Naive thymus-derived CD4-positive, alpha-beta T cell (primary cell): ENCODE measurements around the gene HSPA1B. TPM values are rescaled to one million over a fixed set of nuclear protein-coding genes. Genes with fewer than 3 reads are reported as not detected.
A peak's percentile ranks its signal among the peaks of the same experiment; 100 is the strongest.
"Not testable (repeated sequence)": the region's sequence is repeated elsewhere in the genome, so short reads cannot be mapped to it uniquely, and the experiment has no call there.

Source experiments
- ATAC-seq: fragments of 150-1000 bp; cut with Tn5 transposase; 2 replicates; pipeline ENCODE4 v1.10.0; 2021; ENCODE audit warnings: mild to moderate bottlenecking, moderate library complexity
- CTCF ChIA-PET: fragments of 350-600 bp; sonication (Branson Sonifier 250); formaldehyde crosslinking; loops from one replicate; lab custom pipeline; 2021; ENCODE audit warnings: antibody characterized with exemption; lab: Charles Lee
- POLR2A ChIA-PET: fragments of 350-600 bp; sonication (Branson Sonifier 250); formaldehyde crosslinking; loops from one replicate; lab custom pipeline; 2021; ENCODE audit warnings: antibody characterized with exemption, inconsistent platforms; lab: Charles Lee
- DNase-seq, 9 donors: peaks; one replicate each; pipeline versions ENCODE4 v3.0.0 to v3.0.0-alpha.2; 2020 to 2022; ENCODE audit warnings: mixed read lengths in 1 of 9
- H3K27ac ChIP-seq: one replicate; pipeline ENCODE4 v1.7.0; 2013; ENCODE audit warnings: mild to moderate bottlenecking, low read depth, low read length, moderate library complexity
- H3K27me3 ChIP-seq, 2 donors: one replicate each; pipeline ENCODE4 v1.7.0; 2013; ENCODE audit warnings: low read length in 2 of 2, mild to moderate bottlenecking in 2 of 2, moderate library complexity in 2 of 2; ENCODE audit not compliant: control insufficient read depth in 2 of 2, insufficient read depth in 2 of 2
- H3K36me3 ChIP-seq, 3 experiments: 1 replicate in 2 of 3; 2 replicates in 1 of 3; pipeline ENCODE4 v1.7.0; 2013; ENCODE audit warnings: low read length in 3 of 3, mild to moderate bottlenecking in 3 of 3, moderate library complexity in 1 of 3; ENCODE audit not compliant: insufficient read depth in 3 of 3, control insufficient read depth in 2 of 3
- H3K4me1 ChIP-seq, 2 donors: one replicate each; pipeline ENCODE4 v1.7.0; 2013; ENCODE audit warnings: low read length in 2 of 2, mild to moderate bottlenecking in 2 of 2, moderate library complexity in 1 of 2; ENCODE audit not compliant: control insufficient read depth in 2 of 2, insufficient read depth in 2 of 2
- H3K4me3 ChIP-seq: 2 replicates; pipeline ENCODE4 v1.7.0; 2013; ENCODE audit warnings: mild to moderate bottlenecking, low read length
- H3K9me3 ChIP-seq, 3 experiments: 1 replicate in 2 of 3; 2 replicates in 1 of 3; pipeline ENCODE4 v1.7.0; 2013; ENCODE audit warnings: low read length in 3 of 3; ENCODE audit not compliant: control insufficient read depth in 2 of 3
- H3K27ac Mint-ChIP-seq, 9 donors: one replicate each; pipeline ENCODE4 v1.8.0; 2020 to 2022; ENCODE audit warnings: mixed read lengths in 9 of 9, mild to moderate bottlenecking in 8 of 9, moderate library complexity in 5 of 9, inconsistent platforms in 2 of 9
- H3K27me3 Mint-ChIP-seq, 5 donors: one replicate each; pipeline ENCODE4 v1.8.0; 2021 to 2022; ENCODE audit warnings: mixed read lengths in 5 of 5, mild to moderate bottlenecking in 1 of 5
- H3K36me3 Mint-ChIP-seq, 5 donors: one replicate each; pipeline ENCODE4 v1.8.0; 2020 to 2022; ENCODE audit warnings: mixed read lengths in 5 of 5, mild to moderate bottlenecking in 3 of 5, inconsistent platforms in 1 of 5
- H3K4me1 Mint-ChIP-seq, 7 donors: one replicate each; pipeline ENCODE4 v1.8.0; 2020 to 2022; ENCODE audit warnings: mixed read lengths in 7 of 7, mild to moderate bottlenecking in 3 of 7, inconsistent platforms in 1 of 7
- H3K4me3 Mint-ChIP-seq, 10 donors: one replicate each; pipeline ENCODE4 v1.8.0; 2020 to 2022; ENCODE audit warnings: mild to moderate bottlenecking in 10 of 10, mixed read lengths in 10 of 10, moderate library complexity in 6 of 10, inconsistent platforms in 2 of 10
- H3K9me3 Mint-ChIP-seq, 11 donors: one replicate each; pipeline ENCODE4 v1.8.0; 2020 to 2022; ENCODE audit warnings: mixed read lengths in 11 of 11, mild to moderate bottlenecking in 4 of 11, inconsistent platforms in 1 of 11, moderate library complexity in 1 of 11
- intact Hi-C, 2 donors: fragments of 100-400 bp; cut with micrococcal nuclease; formaldehyde crosslinking; loops; one replicate each; pipeline ENCODE4 v1.15.1; 2023
- polyA plus RNA-seq, 2 donors: library from polyadenylated mRNA; unstranded; fragments of 300-500 nt; fragmentation: Illumina TruSeq; gene quantifications; one replicate each; pipeline ENCODE4 v1.2.3, GENCODE V29; 2021
- total RNA-seq, 6 experiments: library from RNA in 5 of 6; stranded (reverse) in 5 of 6; gene quantifications; 1 replicate in 5 of 6; 2 replicates in 1 of 6; pipeline ENCODE4 v1.2.3 and lab custom pipeline; 2021 to 2026

Gene HSPA1B
- total and polyA plus RNA-seq, 7 experiments from 2014 or later: 2.8 to 68.9 (median 16.7) TPM

- CTCF ChIA-PET: interaction anchor here (1.1 to 1.2 kb wide), 2 partner anchors 22 to 53 kb away, joined by 3 to 5 read pairs; no protein-coding TSS in a partner anchor
- peaks cover 0 to 15% (median 9%) of the 10 kb centered on the region in 5 donors for H3K36me3 Mint-ChIP-seq
- no peaks in the 10 kb centered on the region for H3K27me3 ChIP-seq
- H3K4me1 ChIP-seq: peaks cover 10 to 17% of the 10 kb centered on the region in 2 donors
- H3K9me3 Mint-ChIP-seq: no peaks in the 10 kb centered on the region
- peaks cover 0 to 13% (median 0%) of the 10 kb centered on the region in 3 experiments for H3K36me3 ChIP-seq
- H3K4me1 Mint-ChIP-seq: peaks cover 7 to 39% (median 27%) of the 10 kb centered on the region in 7 donors
- H3K27ac Mint-ChIP-seq: peak overlapping the region in 2 of 9 donors; percentile 12 to 38
- H3K9me3 ChIP-seq: no peaks in the 10 kb centered on the region
- H3K27me3 Mint-ChIP-seq: no peaks in the 10 kb centered on the region
- POLR2A ChIA-PET: no interaction called here
- H3K4me3 Mint-ChIP-seq: peak overlapping the region in 1 of 10 donors; percentile 38
- intact Hi-C loops: no loop called here
- no peak overlapping the region for H3K4me3 ChIP-seq
- no peak for DNase-seq
- ATAC-seq: no peak
- no peak overlapping the region for H3K27ac ChIP-seq
Observed at GRCh38 chr6:31792090-31792374, 35.5 kb upstream of the HSPA1B start.

GRCh38 chr6:31792761-31793171, 34.8 kb upstream of the HSPA1B start:
- Histone ChIP-seq H3K4me1 (peaks cover 18 to 24% of the 10 kb centered on the region in 2 donors), H3K36me3 (peaks cover 0 to 13% (median 0%) of the 10 kb centered on the region in 3 experiments), H3K27me3 (no peaks in the 10 kb centered on the region), H3K27ac (no peak overlapping the region), H3K9me3 (no peaks in the 10 kb centered on the region), H3K4me3 (no peak overlapping the region)
- no peak overlapping the region for H3K4me3 Mint-ChIP-seq
- H3K27me3 Mint-ChIP-seq: no peaks in the 10 kb centered on the region
- CTCF ChIA-PET: interaction anchor here (1.1 kb wide), 1 partner anchor 54 kb away, joined by 3 read pairs; no protein-coding TSS in a partner anchor
- POLR2A ChIA-PET: no interaction called here
- H3K9me3 Mint-ChIP-seq: no peaks in the 10 kb centered on the region
- peaks cover 0 to 15% (median 9%) of the 10 kb centered on the region in 5 donors for H3K36me3 Mint-ChIP-seq
- DNase-seq (no peak), ATAC-seq (no peak)
- intact Hi-C loops: no loop called here
- H3K27ac Mint-ChIP-seq: peak overlapping the region in 4 of 9 donors; percentile 14 to 80 (median 40)
- H3K4me1 Mint-ChIP-seq: peaks cover 11 to 46% (median 31%) of the 10 kb centered on the region in 7 donors

- Mint-ChIP-seq H3K36me3 (peaks cover 0 to 15% (median 9%) of the 10 kb centered on the region in 5 donors), H3K4me1 (peaks cover 12 to 56% (median 38%) of the 10 kb centered on the region in 7 donors), H3K4me3 (peak overlapping the region; percentile 70 to 99 (median 89)), H3K27ac (peak overlapping the region; percentile 23 to 98 (median 77))
- DNase-seq, H3K27me3 ChIP-seq, POLR2A ChIA-PET, H3K9me3 ChIP-seq, H3K9me3 Mint-ChIP-seq, H3K4me3 ChIP-seq, H3K27me3 Mint-ChIP-seq, ATAC-seq: not testable (repeated sequence)
- CTCF ChIA-PET: interaction anchor here (1.5 kb wide), 1 partner anchor 64 kb away, joined by 5 read pairs; no protein-coding TSS in a partner anchor
- intact Hi-C loops: loop anchor here (2.0 kb wide), 2 partner anchors 21 to 55 kb away; partner anchors contain the start of genes HSPA1A (in 1 of the 2) and HSPA1L (in 1 of the 2)
- peaks cover 0 to 13% (median 0%) of the 10 kb centered on the region in 3 experiments for H3K36me3 ChIP-seq
- peaks cover 24 to 32% of the 10 kb centered on the region in 2 donors for H3K4me1 ChIP-seq
- peak overlapping the region; percentile 93 for H3K27ac ChIP-seq
Observed at GRCh38 chr6:31793927-31794245, 33.7 kb upstream of the HSPA1B start.

- ChIA-PET POLR2A (interaction anchor here (0.6 to 2.3 kb wide), 5 partner anchors 12 to 54 kb away, joined by 4 to 30 read pairs (median 5); partner anchors contain the start of genes HSPA1A, HSPA1L, LSM2 and MSH5), CTCF (interaction anchor here (1.5 to 2.2 kb wide), 2 partner anchors 56 to 65 kb away, joined by 5 to 11 read pairs; no protein-coding TSS in a partner anchor)
- intact Hi-C loops: loop anchor here (2.0 kb wide), 2 partner anchors 20 to 56 kb away; partner anchors contain the start of genes HSPA1A (in 1 of the 2) and HSPA1L (in 1 of the 2)
- Histone ChIP-seq H3K9me3 (no peaks in the 10 kb centered on the region), H3K27me3 (no peaks in the 10 kb centered on the region), H3K4me1 (peaks cover 24 to 32% of the 10 kb centered on the region in 2 donors), H3K27ac (peak overlapping the region; percentile 93), H3K36me3 (peaks cover 0 to 11% (median 0%) of the 10 kb centered on the region in 3 experiments), H3K4me3 (peak overlapping the region; percentile 76)
- H3K27ac Mint-ChIP-seq: peak overlapping the region; percentile 23 to 98 (median 75)
- H3K4me3 Mint-ChIP-seq: peak overlapping the region; percentile 70 to 99 (median 89)
- peaks cover 12 to 58% (median 39%) of the 10 kb centered on the region in 7 donors for H3K4me1 Mint-ChIP-seq
- peaks cover 0 to 15% (median 9%) of the 10 kb centered on the region in 5 donors for H3K36me3 Mint-ChIP-seq
- DNase-seq: no peak
- no peak for ATAC-seq
- no peaks in the 10 kb centered on the region for H3K27me3 Mint-ChIP-seq
- H3K9me3 Mint-ChIP-seq: no peaks in the 10 kb centered on the region
Observed at GRCh38 chr6:31794294-31794865, 33.2 kb upstream of the HSPA1B start.

- no peaks in the 10 kb centered on the region for H3K27me3 Mint-ChIP-seq
- Histone ChIP-seq H3K27me3 (no peaks in the 10 kb centered on the region), H3K4me3 (peak overlapping the region; percentile 76), H3K27ac (peak overlapping the region; percentile 93), H3K36me3 (peaks cover 0 to 9% (median 0%) of the 10 kb centered on the region in 3 experiments), H3K4me1 (peaks cover 24 to 32% of the 10 kb centered on the region in 2 donors), H3K9me3 (no peaks in the 10 kb centered on the region)
- peaks cover 12 to 58% (median 39%) of the 10 kb centered on the region in 7 donors for H3K4me1 Mint-ChIP-seq
- no peaks in the 10 kb centered on the region for H3K9me3 Mint-ChIP-seq
- H3K27ac Mint-ChIP-seq: peak overlapping the region; percentile 80 to 99 (median 98)
- ATAC-seq (no peak), DNase-seq (no peak)
- CTCF ChIA-PET: interaction anchor here (0.7 to 2.5 kb wide), 5 partner anchors 19 to 66 kb away, joined by 4 to 13 read pairs (median 5); partner anchors contain the start of gene DDAH2
- H3K4me3 Mint-ChIP-seq: peak overlapping the region; percentile 85 to 99 (median 96)
- H3K36me3 Mint-ChIP-seq: peaks cover 0 to 15% (median 8%) of the 10 kb centered on the region in 5 donors
- POLR2A ChIA-PET: interaction anchor here (0.6 to 2.3 kb wide), 12 partner anchors 9 to 178 kb away, joined by 3 to 30 read pairs (median 5); partner anchors contain the start of genes BAG6, DXO, HSPA1A and HSPA1B
- intact Hi-C loops: loop anchor here (1.0 to 5.0 kb wide), 14 partner anchors 11 to 175 kb away; partner anchors contain the start of genes ABHD16A (in 1 of the 2), CSNK2B (in 1 of the 2), DDAH2 (in 1 of the 2) and EHMT2 (in 1 of the 2)
Observed at GRCh38 chr6:31794866-31795615, 32.5 kb upstream of the HSPA1B start.
